ENCODE measurements around the gene NLRP5.
"Not testable (repeated sequence)": the region's sequence is repeated elsewhere in the genome, so short reads cannot be mapped to it uniquely, and the experiment has no call there.

NLRP5 gene

GRCh38 chr19:56079609-56080008 is 93.0 kb downstream of the NLRP5 start:
- DNase-seq: no peak

- DNase-seq: peak; percentile 31
Measured at GRCh38 chr19:56080669-56081401, 94.3 kb downstream of the NLRP5 start.

DNA sequence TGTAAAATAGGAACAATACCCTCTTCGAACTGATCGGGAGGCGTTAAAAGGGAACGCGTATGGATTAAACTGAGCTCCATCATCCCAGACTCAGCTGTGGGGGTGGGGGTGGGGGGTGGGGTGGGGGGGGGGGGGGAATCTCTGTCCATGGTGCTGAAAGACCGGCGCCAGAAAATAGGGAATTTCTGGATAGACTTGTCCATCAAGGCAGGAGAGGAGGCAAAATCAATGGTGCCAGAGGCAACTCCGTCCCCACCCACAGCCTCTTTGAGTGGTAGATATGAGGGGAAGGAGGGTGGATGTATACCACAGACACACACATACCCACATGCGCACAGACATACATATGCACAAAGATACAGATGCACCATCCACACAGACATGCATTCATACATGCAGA is 97.1 kb downstream of the NLRP5 start:
- no peak for DNase-seq

DNA sequence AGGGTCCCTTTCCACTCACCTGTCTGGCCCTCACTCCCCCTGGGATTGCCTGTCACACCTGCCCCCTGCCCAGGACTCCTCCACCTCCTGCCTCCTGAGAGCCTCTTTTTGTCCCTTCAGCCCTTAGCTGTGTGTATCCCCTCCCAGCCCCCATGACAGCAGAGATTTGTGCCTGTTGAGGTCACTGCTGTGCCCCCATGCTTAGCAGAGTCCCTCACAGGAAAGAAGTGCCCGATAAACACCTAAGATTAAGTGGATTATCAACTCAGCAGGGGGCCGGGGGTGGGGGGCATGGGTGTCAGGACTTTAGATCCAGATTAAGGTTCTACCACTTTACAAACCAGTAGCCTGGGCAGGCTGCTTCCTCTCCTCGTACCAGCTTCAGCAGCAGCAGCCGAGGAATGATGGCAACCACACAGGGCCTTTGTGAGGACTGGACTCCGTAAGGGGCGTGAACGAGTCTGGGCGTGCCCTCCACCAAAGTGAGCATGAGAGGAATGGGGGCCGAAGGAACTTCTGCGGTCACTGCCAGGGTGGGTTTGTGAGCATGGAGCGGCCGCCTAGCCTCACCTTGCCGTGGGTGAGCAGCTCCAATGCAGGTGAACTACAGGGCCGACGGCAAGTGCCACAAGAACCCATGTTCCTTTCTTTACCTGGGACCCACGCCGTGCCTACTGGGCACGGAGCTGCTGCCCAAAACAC is 98.4 kb downstream of the NLRP5 start:
- no peak for DNase-seq

DNA sequence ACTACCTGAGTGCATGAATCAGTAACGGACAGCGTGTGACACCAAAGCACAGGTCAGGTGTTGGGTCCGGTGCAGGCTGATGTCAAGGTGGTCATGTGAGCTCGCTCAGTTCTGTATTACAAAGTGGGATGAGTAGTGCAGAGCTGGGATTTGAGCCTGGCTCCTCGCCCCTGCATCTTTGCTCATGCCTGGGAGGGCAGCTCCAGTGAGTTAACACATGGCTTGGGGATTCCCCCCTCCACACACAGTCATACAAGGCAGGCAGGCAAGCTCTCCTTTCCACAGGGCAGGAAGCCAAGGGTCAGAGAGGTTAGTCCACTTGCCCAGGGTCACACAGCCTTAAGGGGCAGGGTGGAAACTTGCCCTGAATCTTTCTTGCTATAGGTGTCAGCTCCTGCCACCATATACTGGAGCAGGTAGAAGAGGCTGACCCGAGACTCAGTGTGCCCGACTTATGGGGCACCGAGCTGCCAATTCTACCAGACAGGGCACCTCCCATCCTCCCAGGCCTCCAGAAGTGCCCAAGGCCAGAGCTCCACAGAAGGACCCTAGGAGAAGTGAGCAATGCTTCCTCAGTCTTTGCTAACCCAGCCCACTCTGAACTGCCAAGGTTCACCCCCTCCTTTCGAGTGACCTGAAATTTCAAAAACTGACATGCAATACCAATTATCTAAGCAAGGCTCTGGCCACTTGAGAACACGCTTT is 99.1 kb downstream of the NLRP5 start:
- no peak for DNase-seq

DNA sequence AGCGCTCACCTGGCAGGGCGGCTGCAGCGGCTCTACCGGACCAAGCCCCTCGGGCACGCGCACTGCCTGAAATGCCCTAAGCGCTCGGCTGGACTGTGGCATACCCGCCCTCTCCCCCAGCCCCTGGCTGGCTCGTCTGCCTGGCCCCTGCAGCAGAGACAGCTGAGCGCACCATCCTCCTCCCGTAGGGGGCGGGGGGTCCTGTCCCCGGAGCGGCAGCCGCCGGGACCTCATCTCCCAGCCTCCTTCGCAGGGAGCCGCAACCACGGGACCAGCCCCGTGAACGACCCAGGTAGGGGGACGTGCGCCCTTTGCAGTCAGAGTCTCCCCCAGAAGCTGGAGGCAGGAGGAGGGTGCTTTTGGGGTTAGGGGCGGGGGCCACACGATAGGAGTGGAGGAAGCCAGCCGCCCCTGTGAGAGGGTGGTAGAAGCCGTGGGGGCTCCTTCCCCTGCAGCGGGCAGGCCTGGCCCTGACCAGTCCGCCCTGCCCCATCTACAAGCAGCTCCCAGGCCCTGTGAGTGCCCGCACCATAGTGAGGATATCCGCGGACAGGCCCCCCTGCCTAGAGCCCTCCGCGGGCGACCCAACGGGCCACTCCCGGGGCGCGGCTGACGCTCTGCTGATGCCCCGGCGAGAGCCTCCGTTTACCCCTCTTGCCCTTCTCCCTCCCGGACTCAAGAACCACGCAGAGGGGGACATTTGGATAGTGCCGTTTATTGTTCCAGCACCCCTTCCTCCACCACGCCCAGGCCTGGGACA is 100.3 kb downstream of the NLRP5 start:
- DNase-seq: no peak

DNA sequence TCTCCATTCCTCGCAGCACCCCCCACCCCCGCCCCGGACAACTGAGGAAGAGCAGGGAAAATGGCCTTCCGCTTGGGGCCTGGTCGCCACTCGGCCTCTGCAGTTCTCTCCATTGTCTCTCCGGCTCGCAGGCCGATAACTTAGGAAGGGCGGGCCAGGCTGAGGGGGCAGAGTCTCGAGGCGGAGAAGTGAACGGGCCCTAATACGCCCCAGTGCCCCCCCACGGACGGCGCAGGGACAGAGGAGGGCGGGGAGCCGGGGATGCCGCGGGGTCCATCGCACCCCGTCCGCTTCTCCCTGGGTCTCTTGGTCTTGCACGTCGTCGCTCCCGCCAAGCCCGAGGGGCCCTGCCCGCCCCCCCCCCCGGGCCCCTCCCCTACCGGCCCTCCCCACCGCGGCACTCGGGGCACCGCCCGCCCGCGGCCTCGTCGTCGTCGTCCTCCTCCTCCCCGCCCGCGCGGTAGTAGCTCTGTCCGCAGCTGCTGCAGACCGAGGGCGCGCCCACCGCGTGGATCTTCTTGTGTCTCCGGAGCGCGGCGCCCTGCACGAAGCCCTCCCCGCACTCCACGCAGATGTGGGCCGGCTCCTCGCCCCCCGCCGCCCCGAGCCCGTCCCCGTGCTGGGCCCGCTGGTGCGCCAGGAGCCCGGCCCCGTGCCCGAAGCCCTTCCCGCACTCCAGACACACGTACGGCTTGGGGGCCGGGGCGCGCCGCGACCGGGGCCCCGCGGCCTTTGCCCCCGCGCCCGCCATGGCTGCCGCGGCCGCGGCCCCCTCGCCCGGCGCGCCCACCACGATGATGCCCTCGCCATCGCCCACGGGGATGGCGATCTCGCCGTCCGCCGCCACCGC is 101.3 kb downstream of the NLRP5 start:
- DNase-seq: no peak

- no peak for DNase-seq
Measured at GRCh38 chr19:56088497-56089215, 102.1 kb downstream of the NLRP5 start.

DNA sequence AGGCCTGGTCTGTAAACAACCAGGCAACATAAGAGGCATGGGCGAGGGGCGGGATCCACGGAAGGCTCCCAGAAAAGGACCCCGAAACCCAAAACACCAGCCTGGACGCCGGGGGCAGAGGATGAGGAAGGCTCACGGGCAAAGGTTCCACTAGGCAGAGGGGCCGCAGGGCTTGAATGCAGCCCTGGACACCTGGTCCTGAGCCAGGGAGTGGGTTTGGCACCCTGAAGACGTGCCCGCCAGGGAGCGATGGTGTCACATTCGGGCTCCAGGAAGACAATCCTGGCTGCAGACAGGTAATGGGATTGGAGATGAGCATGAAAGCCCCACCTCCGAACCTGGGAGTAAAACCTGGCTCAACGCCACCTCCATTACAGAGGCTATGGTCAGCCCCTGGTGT is 102.8 kb downstream of the NLRP5 start:
- no peak for DNase-seq

- DNase-seq: no peak
Measured at GRCh38 chr19:56091066-56091490, 104.5 kb downstream of the NLRP5 start.

DNA sequence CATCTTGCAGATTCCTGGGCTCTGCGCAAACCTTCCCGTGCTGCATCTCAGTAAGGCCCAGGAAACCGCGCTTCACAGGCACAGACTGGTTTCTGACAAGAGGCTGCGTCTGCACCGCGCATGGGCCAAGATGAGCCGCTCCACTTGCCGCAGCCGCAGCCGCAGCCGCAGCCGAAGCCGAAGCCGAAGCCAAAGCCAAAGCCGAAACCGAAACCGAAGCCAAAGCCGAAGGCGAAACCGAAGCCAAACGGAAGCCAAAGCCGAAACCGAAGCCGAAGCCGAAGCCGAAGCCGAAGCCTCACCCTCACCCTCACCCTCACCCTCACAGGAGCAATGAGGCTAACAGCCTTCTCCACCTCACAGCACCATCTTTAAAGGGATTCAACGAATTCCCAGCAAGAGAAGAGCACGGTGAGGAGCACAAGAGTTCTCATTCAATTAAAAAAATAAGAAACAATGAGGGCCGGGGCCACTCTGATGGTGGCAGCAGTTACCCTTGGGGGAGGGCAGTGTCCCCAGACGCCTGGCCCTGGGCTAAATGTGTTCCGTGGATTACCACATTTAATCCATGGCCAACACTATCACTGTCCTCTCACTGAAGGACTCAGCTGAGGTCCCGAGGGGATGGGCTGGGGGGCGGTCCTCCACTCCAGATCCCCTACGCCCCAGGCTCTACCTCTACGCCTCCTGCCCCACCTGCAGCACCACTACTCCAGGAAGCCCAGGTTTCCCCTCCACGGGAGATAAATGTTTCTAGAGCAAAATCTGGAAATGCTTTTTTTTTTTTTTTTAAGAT is 105.4 kb downstream of the NLRP5 start:
- DNase-seq: no peak

- DNase-seq: no peak
Measured at GRCh38 chr19:56092685-56093631, 106.4 kb downstream of the NLRP5 start.

GRCh38 chr19:56094449-56094848 is 107.9 kb downstream of the NLRP5 start:
- DNase-seq: no peak

DNA sequence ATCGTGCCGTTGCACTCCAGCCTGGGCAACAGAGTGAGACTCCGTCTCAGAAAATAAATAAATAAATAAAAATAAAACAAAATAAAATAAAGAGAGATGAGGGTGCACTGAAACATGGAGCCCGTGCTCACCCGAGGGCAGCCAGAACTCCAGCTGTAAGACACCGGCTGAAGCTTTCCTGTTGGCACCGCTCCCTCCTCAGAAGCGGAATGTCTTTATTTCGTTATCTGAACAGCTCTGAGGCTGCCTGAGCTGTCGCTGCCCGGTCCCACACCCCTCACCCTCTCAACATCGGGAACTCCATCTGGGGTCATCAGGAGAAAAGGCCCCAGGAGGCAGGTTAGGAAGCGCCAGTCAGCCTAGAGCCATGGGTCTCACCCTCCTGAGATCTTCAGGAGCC is 110.1 kb downstream of the NLRP5 start:
- DNase-seq: no peak

DNA sequence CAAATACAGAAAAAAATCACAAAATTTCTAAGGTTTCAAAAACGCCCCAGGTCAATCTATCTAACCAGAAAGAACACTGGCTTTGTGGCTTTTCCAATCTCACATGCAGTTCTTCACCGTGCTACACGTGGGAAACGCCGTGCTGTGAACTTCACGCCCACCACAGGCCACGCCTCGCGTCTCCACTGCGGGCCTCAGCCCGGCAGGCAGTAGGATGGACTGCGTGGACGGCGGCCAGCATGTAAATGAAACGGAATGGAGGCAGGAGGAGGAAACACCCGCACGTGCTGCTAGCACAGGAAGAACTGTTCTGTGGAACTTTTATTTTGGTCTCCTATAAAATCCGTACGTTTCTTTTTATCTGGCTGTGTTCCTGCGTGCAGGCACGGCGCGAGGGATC is 110.7 kb downstream of the NLRP5 start:
- no peak for DNase-seq

DNA sequence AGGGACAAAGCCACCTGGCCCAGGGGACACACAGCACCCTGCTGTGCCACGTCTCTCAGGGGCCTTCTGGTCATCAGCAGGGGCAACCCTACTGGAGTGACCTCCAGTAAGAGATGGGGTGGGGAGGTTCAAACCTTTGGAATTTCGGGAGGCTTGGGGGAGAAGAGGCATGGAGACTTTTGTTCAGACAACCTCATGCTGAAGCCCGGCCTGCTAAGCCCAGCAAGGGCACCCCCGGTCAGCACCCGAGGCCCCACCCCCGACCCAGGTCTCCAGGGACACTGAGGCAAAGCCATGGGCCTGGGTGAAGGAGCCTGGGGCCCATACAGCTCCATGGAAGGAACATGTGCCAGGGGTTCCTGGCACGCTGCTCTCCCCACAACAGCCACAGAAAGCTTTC is 111.2 kb downstream of the NLRP5 start:
- no peak for DNase-seq

DNA sequence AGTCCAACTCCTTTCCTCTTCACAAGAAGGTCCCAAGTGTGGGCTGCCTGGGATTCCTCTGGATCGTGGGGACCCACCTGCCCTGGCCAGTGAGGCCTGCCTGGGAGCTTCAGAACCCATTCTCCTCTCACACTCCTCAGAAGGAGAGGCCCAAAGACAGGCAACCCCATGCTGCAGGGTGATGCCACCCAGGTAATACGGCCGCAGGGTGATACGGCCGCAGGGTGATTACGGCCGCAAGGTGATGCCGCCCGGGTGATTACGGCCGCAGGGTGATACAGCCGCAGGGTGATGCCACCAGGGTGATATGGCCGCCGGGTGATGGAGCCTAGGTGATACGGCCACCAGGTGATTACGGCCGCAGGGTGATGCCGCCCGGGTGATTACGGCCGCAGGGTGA is 111.7 kb downstream of the NLRP5 start:
- DNase-seq: not testable (repeated sequence)

DNA sequence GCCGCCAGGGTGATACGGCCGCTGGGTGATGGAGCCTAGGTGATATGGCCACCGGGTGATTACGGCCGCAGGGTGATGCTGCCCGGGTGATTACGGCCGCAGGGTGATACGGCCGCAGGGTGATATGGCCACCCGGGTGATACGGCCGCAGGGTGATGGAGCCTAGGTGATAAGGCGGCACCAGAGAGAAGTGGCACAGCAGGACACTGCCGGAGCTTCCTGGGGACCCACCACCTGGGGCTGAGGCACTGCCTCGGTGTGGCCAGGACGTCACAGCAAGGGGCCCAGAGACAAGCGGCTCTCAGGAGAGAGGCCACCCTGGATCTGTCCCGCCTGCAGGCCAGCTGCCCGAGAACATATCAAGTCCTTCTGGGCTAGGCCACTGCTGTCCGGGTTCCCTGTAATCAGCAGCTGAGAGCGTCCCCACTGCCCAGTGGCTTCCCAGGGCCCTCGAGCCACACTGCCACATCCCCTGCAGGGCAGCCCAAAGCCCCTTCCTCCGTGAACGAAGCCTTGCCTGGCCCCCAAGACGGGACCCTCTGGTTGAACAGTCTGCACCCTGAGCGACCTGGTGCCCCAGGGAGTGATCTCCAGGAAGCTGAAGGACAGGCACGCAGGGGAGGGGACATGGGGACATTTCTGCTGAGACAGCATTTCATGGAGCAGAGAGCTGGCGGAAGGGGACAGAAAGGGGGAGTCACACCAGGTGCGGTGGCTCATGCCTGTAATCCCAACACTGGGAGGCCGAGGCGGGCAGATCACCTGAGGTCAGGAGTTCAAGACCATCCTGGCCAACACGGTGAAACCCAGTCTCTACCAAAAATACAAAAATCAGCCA is 112.4 kb downstream of the NLRP5 start:
- DNase-seq: no peak

Data from NCI-H748 treated with DMSO at 0.1 percent for 48 hours (cell line).